Right renal pelvis (tissue), 4 donors: Measurements from ENCODE around the gene RNF213. TPM values are rescaled to one million over a fixed set of nuclear protein-coding genes. Genes with fewer than 3 reads are reported as not detected.
"Not testable (repeated sequence)": the region's sequence is repeated elsewhere in the genome, so short reads cannot be mapped to it uniquely, and the experiment has no call there.

ENCODE experiments used
- DNase-seq, 4 donors: peaks; one replicate each; pipeline ENCODE4 v3.0.0-alpha.2; 2013; ENCODE audit warnings: low read depth in 4 of 4, low spot score in 3 of 4, missing footprints in 1 of 4
- polyA plus RNA-seq, 4 donors: library from polyadenylated mRNA; unstranded; fragments of 120-200 nt; gene quantifications; one replicate each; pipeline ENCODE4 v1.2.1, GENCODE V29; 2013; ENCODE audit not compliant: insufficient read length in 4 of 4

RNF213 gene
- polyA plus RNA-seq, 4 donors = 51.7 to 61.4 (median 55.2) TPM

DNA sequence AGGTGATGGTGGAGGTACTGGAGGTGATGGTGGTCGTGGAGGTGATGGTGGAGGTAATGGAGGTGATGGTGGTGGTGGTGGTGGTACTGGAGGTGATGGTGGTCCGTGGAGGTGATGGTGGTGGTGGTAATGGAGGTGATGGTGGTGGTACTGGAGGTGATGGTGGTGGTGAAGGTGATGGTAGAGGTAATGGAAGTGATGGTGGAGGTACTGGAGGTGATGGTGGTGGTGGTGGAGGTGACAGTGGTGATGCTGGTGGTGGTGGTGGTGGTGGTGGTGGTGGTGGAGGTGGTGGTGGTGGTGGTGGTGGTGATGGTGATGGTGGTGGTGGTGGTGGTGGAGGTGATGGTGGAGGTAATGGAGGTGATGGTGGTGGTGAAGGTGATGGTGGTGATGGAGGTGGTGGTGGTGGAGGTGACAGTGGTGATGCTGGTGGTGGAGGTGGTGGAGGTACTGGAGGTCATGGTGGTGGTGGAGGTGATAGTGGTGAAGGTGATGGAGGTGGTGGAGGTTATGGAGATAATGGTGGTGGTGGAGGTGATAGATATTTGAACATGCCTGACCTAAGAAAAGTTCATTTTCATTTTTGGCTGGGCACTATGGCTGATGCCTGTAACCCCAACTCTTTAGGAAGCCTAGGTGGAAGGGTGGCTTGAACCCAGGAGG lies 55.0 kb downstream of the RNF213 start:
- no peak for DNase-seq

DNA sequence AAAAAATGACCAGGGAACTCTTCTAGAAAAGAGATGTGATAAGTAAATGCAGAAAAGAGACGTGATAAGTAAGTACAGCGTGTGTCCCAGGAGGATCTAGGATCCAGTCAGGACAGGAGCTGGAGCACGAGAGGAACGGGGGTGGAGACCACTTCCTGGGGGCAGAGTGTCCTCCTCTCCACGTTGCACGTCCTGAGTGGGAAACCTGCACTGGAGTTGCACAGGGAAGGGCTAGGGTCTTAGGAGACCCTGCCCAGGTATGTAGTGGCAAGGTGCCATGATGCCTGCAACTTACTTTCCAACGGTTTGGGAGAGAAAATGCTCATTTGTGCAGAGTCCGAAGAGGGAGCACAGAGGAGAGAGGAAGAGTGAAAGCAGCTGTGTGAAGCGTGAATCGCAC lies 55.8 kb downstream of the RNF213 start:
- DNase-seq = no peak

DNA sequence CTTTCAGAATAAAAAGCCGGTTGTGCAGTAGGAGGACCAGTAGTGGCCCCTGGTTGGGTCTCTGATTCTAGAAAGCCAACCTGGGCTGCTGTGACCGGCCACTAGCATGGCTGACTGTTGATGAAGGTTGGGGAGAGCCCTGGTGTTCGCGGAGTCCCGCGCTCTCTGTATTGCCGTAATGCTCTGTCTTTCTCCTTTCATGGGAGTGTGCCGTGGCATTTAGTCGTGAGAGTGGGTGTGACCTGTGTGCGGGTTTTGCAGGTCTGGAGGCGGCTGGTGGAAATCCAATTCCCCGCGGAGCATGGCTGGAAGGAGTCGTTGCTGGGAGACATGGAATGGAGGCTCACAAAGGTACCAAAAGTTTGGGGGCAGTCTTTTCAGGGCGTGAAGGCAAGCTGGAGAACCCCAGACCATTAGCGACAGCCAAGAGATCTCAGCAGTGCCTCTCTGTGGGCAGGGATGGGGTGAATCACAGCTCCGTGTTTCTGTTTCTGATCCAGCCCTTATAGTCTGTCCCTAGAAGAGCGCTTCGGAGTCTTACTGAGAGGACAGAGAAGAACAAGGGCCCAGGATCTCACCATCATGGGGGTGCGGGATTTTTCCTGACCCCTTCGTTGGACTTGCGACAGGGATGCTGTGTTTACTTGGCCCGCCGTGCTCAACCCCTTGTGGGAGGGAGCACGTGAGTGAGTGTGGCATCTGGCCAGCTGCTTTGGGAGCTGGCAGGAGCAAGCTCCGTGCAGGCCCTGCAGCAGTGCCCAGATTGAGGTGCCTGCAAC lies 56.5 kb downstream of the RNF213 start:
- no peak for DNase-seq

DNA sequence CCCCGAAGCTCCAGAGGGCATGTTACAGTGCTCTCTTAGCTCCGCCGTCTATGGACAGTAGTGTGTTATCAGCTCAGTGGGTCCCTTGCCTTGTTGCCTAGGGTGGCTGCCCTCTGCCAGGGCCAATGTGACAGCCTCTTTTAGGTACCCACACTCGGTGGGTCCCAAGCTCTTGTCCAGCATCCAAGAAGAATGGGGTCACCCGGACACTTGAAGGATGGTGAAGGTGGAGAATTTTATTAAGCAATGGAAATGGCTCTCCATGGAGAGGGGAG lies 57.0 kb downstream of the RNF213 start:
- DNase-seq = no peak

DNA sequence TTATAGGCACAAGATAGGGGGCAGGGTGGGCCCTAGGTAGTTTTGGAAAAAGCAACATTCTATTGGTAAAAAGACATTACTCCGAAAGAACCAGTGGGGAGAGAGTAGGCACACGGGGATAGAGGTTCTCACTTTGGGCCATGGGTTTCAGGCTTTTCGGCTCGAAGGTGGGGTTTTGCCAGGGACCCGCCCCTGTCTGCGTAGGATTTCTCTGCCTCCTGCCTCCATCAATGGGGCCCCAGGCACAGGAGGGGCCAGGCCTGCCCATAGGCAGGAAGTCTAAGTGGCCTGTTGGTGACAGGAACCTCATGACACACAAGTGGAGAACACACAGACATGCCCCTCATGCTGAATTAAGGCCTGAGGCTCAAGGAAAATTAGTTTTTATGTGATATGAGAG lies 57.5 kb downstream of the RNF213 start:
- no peak for DNase-seq

DNA sequence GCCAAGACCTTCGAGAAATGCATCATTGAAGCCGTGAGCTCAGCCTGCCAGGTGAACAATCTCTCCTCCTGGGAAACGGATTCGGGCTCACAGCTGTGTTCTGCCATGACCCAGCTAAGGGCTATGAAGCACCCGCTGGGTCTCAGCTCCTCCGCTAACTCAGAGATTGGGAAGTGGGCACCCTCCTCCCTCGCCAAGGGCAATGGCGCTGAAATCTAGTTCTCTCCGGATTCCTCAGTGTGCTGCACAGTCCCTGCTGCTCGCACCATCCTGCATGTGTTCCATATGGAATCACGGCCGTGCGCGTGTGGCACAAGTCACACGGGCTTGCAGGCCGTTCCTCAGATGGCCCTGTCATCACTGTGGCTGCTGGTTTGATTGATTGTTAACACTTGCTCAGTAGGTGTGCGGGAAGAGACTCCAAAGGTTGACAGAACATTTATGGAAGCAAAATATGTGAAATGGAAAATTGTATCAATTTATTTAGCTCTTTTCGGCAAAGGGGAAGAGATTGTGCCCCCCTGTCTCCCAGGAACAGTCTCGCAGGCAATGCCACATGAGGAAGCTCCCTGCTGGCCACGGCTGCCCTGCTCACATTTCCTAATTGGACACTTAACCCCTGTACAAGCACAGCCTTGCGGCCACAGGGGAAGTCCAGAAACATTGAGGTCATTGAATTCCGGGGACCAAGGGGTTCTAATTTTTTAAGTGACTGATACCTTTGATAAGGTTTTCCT lies 58.8 kb downstream of the RNF213 start:
- DNase-seq = no peak

DNA sequence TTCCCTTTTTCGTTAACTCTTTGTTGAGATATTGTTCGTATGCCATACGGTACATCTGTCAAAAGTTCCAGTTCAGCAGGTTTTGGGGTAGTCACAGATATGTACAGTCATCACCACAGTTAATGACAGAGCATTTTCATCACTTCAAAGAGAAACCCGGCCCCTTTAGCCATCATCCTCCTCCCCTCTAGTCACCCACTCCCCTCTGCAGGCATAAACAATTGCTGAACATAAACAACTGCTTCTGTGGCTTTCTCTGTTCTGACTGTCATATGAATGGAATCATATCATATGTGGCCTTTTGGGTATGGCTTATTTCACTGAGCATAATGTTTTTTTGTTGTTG lies 59.3 kb downstream of the RNF213 start:
- DNase-seq = no peak

DNA sequence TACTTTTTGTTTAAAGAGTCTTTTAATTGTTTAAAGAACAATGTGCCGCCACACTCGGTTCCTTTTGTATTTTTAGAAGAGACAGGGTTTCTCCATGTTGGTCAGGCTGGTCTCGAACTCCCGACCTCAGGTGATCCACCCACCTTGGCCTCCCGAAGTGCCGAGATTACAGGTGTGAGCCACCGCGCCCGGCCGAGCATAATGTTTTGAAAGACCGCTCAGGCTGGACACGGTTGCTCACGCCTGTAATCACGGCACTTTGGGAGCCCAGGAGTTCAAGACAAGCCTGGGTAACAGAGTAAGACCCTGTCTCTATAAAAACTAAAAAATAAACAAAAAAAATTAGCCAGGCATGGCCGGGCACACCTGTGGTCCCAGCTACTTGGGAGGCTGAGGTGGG lies 59.8 kb downstream of the RNF213 start:
- no peak for DNase-seq

DNA sequence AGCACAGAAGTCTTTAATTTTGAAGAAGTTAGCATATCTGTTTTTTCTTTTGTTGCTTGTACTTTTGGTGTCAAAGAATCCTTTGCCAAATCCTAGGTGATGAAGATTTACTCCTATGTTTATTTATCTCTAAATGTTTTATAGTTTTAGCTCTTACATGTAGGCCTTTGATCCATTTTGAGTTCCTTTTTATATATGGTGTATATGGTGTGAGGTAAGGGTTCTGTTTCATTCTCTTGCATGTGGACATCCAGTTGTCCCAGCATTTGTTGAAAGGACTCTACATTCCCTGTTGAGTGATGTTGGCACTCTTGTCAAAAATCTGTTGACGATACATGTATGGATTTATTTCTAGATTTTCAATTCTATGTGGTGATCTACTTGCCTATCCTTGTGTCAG lies 62.2 kb downstream of the RNF213 start:
- no peak for DNase-seq

DNA sequence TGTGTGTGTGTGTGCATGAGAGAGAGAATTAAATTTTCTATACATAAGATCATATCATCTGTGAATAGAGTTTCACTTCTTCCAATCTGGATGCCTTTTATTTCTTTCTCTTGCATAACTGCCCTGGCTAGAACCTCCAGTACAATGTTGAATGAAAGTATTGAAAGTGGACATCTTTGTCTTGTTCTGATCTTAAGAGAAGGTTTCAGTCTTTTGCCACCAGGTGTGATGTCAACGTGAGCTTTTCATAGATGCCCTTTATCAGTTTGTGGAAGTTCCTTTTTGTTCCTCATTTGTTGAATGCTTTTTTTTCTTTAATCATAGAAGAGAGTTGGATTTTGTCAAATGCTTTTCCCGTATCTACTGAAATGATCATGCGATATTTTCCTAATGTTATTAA lies 63.3 kb downstream of the RNF213 start:
- no peak for DNase-seq

DNA sequence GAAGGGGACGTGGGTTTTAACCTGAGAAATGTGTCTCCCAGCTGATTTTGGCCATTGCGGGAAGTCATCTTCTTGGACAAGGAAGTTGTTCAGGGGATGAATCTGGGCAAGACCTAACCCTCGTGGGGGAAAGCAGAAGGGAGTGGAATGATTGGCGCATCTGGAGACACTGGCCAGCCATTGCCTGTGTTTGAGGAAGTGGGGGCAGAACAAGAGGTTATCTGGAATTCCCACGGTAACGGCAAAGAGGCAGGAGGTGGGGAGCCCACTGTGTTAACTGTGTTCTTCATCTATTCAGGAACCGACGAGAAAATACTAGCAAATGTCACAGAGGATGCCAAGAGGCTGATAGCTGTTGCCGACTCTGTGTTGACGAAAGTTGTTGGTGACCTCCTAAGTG lies 66.9 kb downstream of the RNF213 start:
- DNase-seq = no peak

DNA sequence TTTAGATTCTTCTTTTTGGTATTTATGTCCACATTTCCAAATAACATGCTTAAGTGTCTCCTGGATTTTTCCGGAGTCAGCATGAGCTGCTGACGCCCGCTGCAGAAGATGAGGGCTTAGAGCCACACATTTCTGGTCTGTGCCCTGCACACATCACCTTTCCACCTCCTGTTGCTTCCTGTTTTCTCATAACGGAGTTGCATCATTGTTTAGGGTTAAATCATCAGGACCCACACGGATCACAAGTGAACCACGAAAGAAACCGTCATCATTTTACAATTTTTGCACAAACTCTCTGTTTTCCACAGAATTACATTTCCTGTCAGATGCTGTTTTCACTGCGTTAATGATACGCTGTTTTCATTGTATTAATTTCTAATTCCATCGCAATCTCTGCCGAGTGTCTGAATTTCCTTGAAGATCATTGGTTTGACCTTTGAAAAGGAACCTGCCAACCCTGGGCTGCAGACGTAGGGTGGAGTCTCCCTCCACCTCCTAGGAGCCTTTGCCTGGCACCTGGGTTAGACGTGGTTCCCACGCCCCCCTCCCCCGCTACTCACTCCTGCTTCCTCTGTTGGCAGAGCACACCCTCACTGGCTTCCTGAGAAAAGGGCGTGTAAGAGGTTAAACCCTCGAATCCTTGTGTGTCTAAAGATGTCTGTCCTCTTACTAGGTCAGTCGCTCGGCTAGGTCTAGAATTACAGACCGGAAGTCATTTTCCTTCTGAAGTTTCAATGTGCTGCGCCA lies 68.2 kb downstream of the RNF213 start:
- DNase-seq = no peak

DNA sequence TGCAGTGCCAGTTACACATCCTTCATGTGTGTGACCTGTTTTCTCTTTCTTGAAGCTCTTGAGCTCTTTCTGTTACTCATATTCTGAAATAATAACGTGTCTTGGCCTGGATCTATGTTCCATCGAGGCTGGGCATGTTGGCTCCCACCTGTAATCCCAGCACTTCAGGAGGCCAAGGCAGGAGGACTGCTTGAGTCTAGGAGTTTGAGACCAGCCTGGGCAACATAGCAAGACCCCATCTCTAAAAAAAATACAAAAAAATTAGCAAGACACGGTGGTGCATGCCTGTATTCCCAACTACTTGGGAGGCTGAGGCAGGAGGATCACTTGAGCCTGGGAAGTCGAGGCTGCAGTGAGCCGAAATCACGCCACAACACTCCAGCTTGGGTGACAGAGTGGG lies 68.8 kb downstream of the RNF213 start:
- not testable (repeated sequence) for DNase-seq

DNA sequence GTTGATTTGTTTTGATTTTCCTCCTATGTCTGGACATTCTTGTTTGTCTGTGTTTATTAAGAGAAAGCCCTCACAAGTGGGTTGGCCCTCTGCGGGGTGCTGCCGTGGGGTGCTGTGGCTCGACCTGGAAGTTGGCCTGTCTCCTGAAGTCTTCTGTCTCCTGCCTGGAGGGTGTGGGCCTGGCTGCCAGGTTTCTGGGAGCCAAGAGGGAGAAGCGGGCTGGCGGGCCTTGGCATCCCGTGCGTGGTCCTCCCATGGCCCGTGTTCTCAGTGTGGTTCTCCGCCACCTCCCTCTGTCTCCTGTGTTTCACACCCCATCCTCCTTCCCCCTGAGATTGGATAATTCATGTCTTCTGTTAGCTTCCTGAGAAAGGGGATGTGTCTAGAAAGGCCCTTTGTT lies 69.6 kb downstream of the RNF213 start:
- DNase-seq = no peak

DNA sequence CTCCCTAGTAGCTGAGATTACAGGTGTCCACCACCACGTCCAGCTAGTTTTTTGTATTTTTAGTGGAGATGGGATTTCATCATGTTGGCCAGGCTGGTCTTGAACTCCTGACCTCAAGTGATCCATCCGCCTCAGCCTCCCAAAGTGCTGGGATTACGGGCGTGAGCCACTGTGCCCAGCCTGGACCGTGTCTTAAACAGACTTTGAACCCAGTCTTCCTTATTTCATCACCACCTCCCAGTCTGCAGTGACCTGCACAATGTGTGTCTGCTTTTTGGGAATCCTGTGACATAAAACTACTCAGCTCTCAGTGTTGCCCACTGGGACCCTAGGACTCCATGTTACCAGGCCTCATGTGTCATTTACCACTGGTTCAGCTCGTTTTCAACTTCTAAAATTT lies 70.3 kb downstream of the RNF213 start:
- not testable (repeated sequence) for DNase-seq

DNA sequence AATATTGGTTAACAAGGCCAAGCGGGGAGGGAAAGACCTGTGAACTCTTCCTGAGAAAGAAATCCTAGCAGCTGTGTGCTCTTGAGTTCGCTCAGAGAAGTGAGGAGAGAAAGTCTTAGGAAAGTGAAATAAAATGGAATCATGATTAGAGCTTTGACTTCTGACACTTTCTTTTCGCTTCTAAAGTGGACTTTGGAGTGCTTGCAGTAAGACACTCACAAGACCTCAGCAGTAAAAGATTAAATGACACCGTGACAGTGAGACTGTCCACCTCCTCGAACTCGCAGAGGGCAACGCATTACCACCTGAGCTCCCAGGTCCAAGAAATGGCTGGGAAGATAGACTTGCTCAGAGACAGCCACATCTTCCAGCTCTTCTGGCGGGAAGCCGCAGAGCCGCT lies 71.2 kb downstream of the RNF213 start:
- DNase-seq = no peak

DNA sequence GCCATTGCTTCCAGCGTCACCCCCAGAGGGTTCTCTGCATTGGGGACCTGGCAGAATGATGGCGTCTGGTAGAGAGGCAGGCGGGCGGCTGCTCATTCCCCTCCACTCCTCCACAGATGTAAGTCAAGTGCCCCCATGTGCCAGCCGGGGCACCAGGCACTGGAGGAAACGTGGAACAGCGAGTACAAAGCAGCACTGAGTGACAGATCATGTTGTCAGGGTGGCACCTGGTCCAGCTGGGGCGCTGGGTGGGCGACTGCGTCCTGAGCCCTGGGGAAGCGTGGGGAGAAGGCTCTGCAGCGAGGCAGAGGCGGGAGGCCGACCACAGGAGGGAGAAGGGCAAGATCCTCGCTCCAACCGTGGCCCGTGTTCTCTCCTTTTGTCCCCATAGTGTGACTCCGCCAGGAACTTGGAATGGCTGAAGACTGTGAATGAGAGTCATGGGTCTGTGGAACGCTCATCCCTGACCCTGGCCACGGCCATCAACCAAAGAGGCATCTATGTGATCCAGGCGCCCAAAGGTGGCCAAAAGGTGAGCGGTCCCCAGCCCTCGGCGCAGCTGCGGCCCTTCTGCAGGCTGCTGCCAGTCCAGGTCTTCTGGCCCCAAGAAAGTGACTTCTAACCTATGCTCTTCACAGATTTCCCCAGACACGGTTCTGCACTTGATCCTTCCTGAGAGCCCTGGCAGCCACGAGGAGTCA lies 76.7 kb downstream of the RNF213 start:
- no peak for DNase-seq

DNA sequence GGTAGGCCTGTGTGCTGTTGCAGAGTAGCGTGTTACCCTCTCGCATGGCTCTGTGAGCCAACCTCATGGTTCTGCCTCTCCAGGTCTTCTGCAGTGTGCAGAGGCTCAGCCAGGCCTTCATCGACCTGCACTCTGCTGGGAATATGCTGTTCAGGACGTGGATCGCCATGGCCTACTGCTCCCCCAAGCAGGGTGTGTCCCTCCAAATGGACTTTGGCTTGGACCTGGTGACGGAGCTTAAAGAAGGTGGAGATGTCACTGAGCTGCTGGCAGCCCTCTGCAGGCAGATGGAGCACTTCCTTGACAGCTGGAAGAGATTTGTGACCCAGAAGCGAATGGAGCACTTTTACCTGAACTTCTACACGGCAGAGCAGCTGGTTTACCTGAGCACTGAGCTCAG lies 78.5 kb downstream of the RNF213 start:
- no peak for DNase-seq

DNA sequence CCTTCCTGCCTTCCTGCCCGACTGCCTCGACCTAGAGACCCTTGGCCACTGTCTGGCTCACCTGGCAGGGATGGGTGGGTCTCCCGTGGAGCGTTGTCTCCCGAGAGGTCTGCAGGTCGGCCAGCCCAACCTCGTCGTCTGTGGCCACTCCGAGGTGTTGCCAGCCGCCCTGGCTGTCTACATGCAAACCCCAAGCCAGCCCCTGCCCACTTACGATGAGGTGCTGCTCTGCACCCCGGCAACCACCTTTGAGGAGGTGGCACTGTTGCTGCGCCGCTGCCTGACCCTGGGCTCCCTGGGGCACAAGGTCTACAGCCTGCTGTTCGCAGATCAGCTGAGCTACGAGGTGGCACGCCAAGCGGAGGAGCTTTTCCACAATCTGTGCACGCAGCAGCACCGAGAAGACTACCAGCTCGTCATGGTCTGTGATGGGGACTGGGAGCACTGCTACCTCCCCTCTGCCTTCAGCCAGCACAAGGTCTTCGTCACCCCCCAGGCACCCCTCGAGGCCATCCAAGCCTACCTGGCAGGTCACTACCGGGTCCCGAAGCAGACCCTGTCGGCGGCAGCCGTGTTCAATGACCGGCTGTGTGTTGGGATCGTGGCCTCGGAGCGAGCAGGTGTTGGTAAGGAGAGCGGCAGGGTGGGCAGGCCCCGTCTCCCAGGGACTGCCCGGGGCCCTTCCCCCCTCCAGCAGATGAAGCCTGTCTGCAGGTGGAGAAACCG lies 79.2 kb downstream of the RNF213 start:
- DNase-seq = no peak

DNA sequence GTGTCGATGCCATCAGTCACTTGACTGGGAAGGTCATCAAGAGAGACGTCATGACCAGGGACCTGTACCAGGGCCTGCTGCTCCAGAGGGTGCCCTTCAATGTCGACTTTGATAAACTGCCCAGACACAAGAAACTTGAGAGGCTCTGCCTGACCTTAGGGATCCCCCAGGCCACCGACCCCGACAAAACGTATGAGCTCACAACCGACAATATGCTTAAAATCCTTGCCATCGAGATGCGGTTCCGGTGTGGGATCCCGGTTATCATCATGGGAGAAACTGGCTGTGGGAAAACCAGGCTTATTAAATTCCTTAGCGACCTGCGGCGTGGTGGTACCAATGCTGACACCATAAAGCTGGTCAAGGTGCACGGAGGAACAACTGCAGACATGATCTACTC lies 84.7 kb downstream of the RNF213 start:
- DNase-seq = no peak
